GM23248 (cell line): Measurements from ENCODE around the gene ARHGDIB. TPM values are rescaled to one million over a fixed set of nuclear protein-coding genes. Genes with fewer than 3 reads are reported as not detected.
A peak's percentile ranks its signal among the peaks of the same experiment; 100 is the strongest.

ENCODE experiments used
- DNase-seq: peaks from one replicate; pipeline ENCODE4 v3.0.0-alpha.2; 2015
- H2AFZ ChIP-seq: fragments of 200-600 bp; sonication (generic); 2 replicates; pipeline ENCODE4 v1.6.1; 2016; ENCODE audit warnings: antibody characterized with exemption
- H3F3A ChIP-seq: fragments of 200-600 bp; sonication (generic); 2 replicates; pipeline ENCODE4 v1.6.1; 2016; ENCODE audit warnings: mild to moderate bottlenecking, antibody characterized with exemption, mixed run types; ENCODE audit not compliant: insufficient read depth
- H3K27ac ChIP-seq: fragments of 200-600 bp; sonication (generic); 2 replicates; pipeline ENCODE4 v1.5.1; 2016; ENCODE audit warnings: mild to moderate bottlenecking
- H3K27me3 ChIP-seq: fragments of 200-600 bp; sonication (generic); replicated peaks from 2 replicates; pipeline ENCODE4 v1.6.1; 2016; ENCODE audit warnings: mild to moderate bottlenecking; ENCODE audit not compliant: insufficient read depth
- H3K36me3 ChIP-seq: fragments of 200-600 bp; sonication (generic); 2 replicates; pipeline ENCODE4 v1.6.1; 2016; ENCODE audit warnings: low read depth, mild to moderate bottlenecking
- H3K4me1 ChIP-seq: fragments of 200-600 bp; sonication (generic); 2 replicates; pipeline ENCODE4 v1.6.1; 2016; ENCODE audit warnings: mild to moderate bottlenecking; ENCODE audit not compliant: insufficient read depth
- H3K4me2 ChIP-seq: fragments of 200-600 bp; sonication (generic); one replicate; pipeline ENCODE4 v1.6.1; 2016; ENCODE audit warnings: mild to moderate bottlenecking; ENCODE audit not compliant: unreplicated experiment
- H3K4me3 ChIP-seq: fragments of 200-600 bp; sonication (generic); 2 replicates; pipeline ENCODE4 v1.5.1; 2016; ENCODE audit warnings: mild to moderate bottlenecking
- H3K79me2 ChIP-seq: fragments of 200-600 bp; sonication (generic); 2 replicates; pipeline ENCODE4 v1.6.1; 2016; ENCODE audit warnings: mild to moderate bottlenecking; ENCODE audit not compliant: insufficient read depth
- H3K9ac ChIP-seq: fragments of 200-600 bp; sonication (generic); 2 replicates; pipeline ENCODE4 v1.6.1; 2016; ENCODE audit warnings: mild to moderate bottlenecking
- H3K9me2 ChIP-seq: fragments of 200-600 bp; sonication (generic); 2 replicates; pipeline ENCODE4 v1.6.1; 2016; ENCODE audit warnings: mixed run types, mild to moderate bottlenecking, moderate library complexity; ENCODE audit not compliant: insufficient read depth
- H3K9me3 ChIP-seq: fragments of 200-600 bp; sonication (generic); one replicate; pipeline ENCODE4 v1.6.1; 2017; ENCODE audit warnings: low read depth
- H4K20me1 ChIP-seq: fragments of 200-600 bp; sonication (generic); 2 replicates; pipeline ENCODE4 v1.6.0; 2016; ENCODE audit not compliant: insufficient read depth
- EZH2 ChIP-seq: fragments of 200-600 bp; sonication (generic); IDR thresholded peaks from 2 replicates; pipeline ENCODE4 v1.6.1; 2018; ENCODE audit warnings: antibody characterized with exemption, mild to moderate bottlenecking; ENCODE audit not compliant: insufficient read depth, poor library complexity, severe bottlenecking
- EZH2phosphoT487 ChIP-seq: fragments of 200-600 bp; sonication (generic); IDR thresholded peaks from 2 replicates; pipeline ENCODE4 v1.6.1; 2018; ENCODE audit warnings: antibody characterized with exemption, moderate library complexity, mild to moderate bottlenecking, low read depth; ENCODE audit not compliant: insufficient read depth
- WGBS, 2 experiments: methylation state at CpG; one replicate each; pipeline ENCODE4 v1.1.6; 2015 to 2017; ENCODE audit warnings: low lambda C conversion rate in 2 of 2, low coverage in 1 of 2; ENCODE audit errors: missing lambda C conversion rate in 2 of 2; 5-methylcytosine and 5-hydroxymethylcytosine counted together
- in situ Hi-C: fragments of 300-500 bp; cut with MboI; formaldehyde crosslinking; loops from 2 replicates; pipeline ENCODE4 v1.15.0; 2020
- polyA plus RNA-seq: library from polyadenylated mRNA; unstranded; fragments of >200 nt; fragmentation: Nextera tagmentation; extraction: Ambion mirVana; gene quantifications from 2 replicates; pipeline ENCODE4 v1.2.1, GENCODE V29; 2016
- total RNA-seq: library from RNA; depleted of rRNA; stranded (reverse); fragments of >200 nt; shearing (Covaris generic); gene quantifications from 2 replicates; pipeline ENCODE4 v1.2.3, GENCODE V29; 2014

The ARHGDIB gene
- total and polyA plus RNA-seq, 2 experiments from 2014 or later: 8.5 to 10.4 TPM

- no peak overlapping the region for H3K4me2 ChIP-seq
- H3K4me1 ChIP-seq: peaks cover 2% of the 10 kb centered on the region; the same call in 1 of the 2 replicates
- in situ Hi-C loops: no loop called here
- H2AFZ ChIP-seq: no peak overlapping the region
- H3K9me3 ChIP-seq: no peaks in the 10 kb centered on the region
- no peaks in the 10 kb centered on the region for H4K20me1 ChIP-seq
- TF ChIP-seq EZH2 (no peak), EZH2phosphoT487 (no peak)
- no peak overlapping the region for H3K9ac ChIP-seq
- H3K4me3 ChIP-seq: no peak overlapping the region
- DNase-seq: no peak
- H3K79me2 ChIP-seq: no peaks in the 10 kb centered on the region
- 54 to 63% methylated on average over 2 of the region's 2 CpGs for whole genome bisulfite sequencing, 2 experiments
- peaks cover 2% of the 10 kb centered on the region for H3F3A ChIP-seq
- no peaks in the 10 kb centered on the region for H3K36me3 ChIP-seq
- H3K27me3 ChIP-seq: no peaks in the 10 kb centered on the region
- no peak overlapping the region for H3K27ac ChIP-seq
- no peaks in the 10 kb centered on the region for H3K9me2 ChIP-seq
Measured at GRCh38 chr12:14915736-14916135, 45.7 kb downstream of the ARHGDIB start.

- peaks cover 13% of the 10 kb centered on the region for H3F3A ChIP-seq
- no peak for TF ChIP-seq EZH2phosphoT487
- no peaks in the 10 kb centered on the region for H4K20me1 ChIP-seq
- H2AFZ ChIP-seq: no peak overlapping the region
- H3K27ac ChIP-seq: no peak overlapping the region
- H3K36me3 ChIP-seq: no peaks in the 10 kb centered on the region
- in situ Hi-C loops: no loop called here
- no peaks in the 10 kb centered on the region for H3K79me2 ChIP-seq
- H3K9me2 ChIP-seq: no peaks in the 10 kb centered on the region
- DNase-seq: no peak
- H3K9me3 ChIP-seq: no peaks in the 10 kb centered on the region
- no peak overlapping the region for H3K4me3 ChIP-seq
- no peak overlapping the region for H3K4me2 ChIP-seq
- no peaks in the 10 kb centered on the region for H3K27me3 ChIP-seq
- H3K9ac ChIP-seq: no peak overlapping the region
- WGBS, 2 experiments: 28 to 34% methylated on average over 4 of the region's 4 CpGs
- peaks cover 13% of the 10 kb centered on the region for H3K4me1 ChIP-seq
Measured at GRCh38 chr12:14913381-14913781, 48.0 kb downstream of the ARHGDIB start.

GRCh38 chr12:14911131-14911530, 50.3 kb downstream of the ARHGDIB start:
- Histone ChIP-seq H3K27ac (no peak overlapping the region), H3F3A (peaks cover 13% of the 10 kb centered on the region), H3K79me2 (no peaks in the 10 kb centered on the region), H3K36me3 (no peaks in the 10 kb centered on the region), H4K20me1 (no peaks in the 10 kb centered on the region), H3K9me3 (no peaks in the 10 kb centered on the region), H3K4me3 (no peak overlapping the region), H2AFZ (no peak overlapping the region), H3K27me3 (no peaks in the 10 kb centered on the region), H3K9ac (no peak overlapping the region), H3K9me2 (no peaks in the 10 kb centered on the region), H3K4me1 (peaks cover 13% of the 10 kb centered on the region), H3K4me2 (no peak overlapping the region)
- 37 to 50% methylated on average over 2 of the region's 2 CpGs for WGBS, 2 experiments
- in situ Hi-C loops: no loop called here
- DNase-seq: no peak
- TF ChIP-seq EZH2 (no peak), EZH2phosphoT487 (no peak)

GRCh38 chr12:14910090-14910915, 51.1 kb downstream of the ARHGDIB start:
- Histone ChIP-seq H3K4me1 (peaks cover 13% of the 10 kb centered on the region), H2AFZ (no peak overlapping the region), H4K20me1 (no peaks in the 10 kb centered on the region), H3K27ac (peak overlapping the region; percentile 43; the same call in 1 of the 2 replicates), H3K9ac (no peak overlapping the region), H3K36me3 (no peaks in the 10 kb centered on the region), H3K27me3 (no peaks in the 10 kb centered on the region), H3F3A (peaks cover 13% of the 10 kb centered on the region), H3K79me2 (no peaks in the 10 kb centered on the region), H3K9me3 (no peaks in the 10 kb centered on the region), H3K4me3 (0 out of 2 replicates have a peak overlapping the region, but pooled peaks have one; percentile 7), H3K4me2 (peak overlapping the region; percentile 50), H3K9me2 (no peaks in the 10 kb centered on the region)
- TF ChIP-seq EZH2phosphoT487: no peak
- no peak for TF ChIP-seq EZH2
- DNase-seq: peak; percentile 60
- in situ Hi-C loops: no loop called here
- 62 to 67% methylated on average over 5 of the region's 5 CpGs for WGBS, 2 experiments
